ENCODE data around the gene TNRC6A.
"Not testable (repeated sequence)": the region's sequence is repeated elsewhere in the genome, so short reads cannot be mapped to it uniquely, and the experiment has no call there.

Gene TNRC6A

DNA sequence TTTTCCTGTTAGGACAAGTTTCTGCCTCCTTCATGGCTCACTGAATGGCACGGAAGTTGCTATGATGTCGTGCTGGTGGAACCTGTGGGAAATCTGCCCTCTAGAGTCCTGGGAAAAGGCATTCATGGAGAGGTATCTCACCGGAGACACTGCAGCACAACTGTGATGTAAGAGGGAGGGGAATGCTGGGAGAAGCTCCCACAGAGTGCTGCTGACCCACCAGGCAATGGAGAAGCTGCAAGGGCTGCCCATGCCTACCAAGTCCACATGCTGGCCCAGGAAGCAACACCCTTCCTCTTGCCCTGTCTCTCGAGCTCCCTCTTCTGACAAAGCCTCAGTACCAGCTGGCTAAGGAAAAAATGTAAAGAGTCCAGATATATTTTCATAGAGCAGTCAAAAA, 71.1 kb downstream of the TNRC6A start:
- TF ChIP-seq SUZ12 (IDR thresholded peaks at IDR 0.05) (no peak), FOXK2 (IDR thresholded peaks at IDR 0.05) (no peak), FOXA1 (IDR thresholded peaks at IDR 0.05) (no peak), CTBP1 (IDR thresholded peaks at IDR 0.05; ENCODE audit: borderline replicate concordance) (no peak)
- ChIA-PET CTCF (interaction anchor here (0.6 to 0.7 kb wide), 2 partner anchors 158 to 311 kb away, joined by 3 read pairs; partner anchors contain the start of gene LCMT1), POLR2A (no interaction called here)
- peak; percentile 13 for DNase-seq (ENCODE audit: extremely low spot score)

DNA sequence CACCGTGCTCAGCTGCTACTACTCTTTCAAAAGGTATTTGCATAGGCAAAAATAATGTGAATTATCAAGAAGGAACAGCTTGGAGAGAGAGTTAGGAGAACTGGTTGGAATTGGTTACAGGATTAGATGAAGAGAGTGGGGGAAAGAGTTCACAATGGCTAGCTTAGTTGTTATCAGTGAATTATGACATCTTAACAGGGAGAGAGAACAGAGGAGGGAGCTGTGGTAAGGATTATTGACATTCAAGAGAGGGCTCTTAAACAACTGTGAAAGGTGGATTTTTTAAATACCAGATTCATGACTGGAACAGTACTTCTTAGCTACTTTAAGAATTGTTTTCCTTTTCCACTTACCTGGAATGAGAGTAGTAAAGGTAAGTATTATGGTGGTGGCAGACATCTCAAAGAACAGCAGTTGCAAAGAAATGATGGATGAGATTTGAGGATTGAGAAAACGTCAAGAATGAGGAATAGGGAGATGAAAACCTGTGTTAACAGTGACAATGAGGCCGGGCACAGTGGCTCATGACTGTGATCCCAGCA, 72.4 kb downstream of the TNRC6A start:
- no peak for DNase-seq (ENCODE audit: extremely low spot score)
- ChIA-PET CTCF (no interaction called here), POLR2A (no interaction called here)
- TF ChIP-seq NFRKB (IDR thresholded peaks at IDR 0.05) (no peak), ZNF384 (IDR thresholded peaks at IDR 0.05) (no peak), FOXM1 (IDR thresholded peaks at IDR 0.05; ENCODE audit: borderline replicate concordance) (no peak), HDGF (IDR thresholded peaks at IDR 0.05; ENCODE audit: borderline replicate concordance) (no peak), SUZ12 (IDR thresholded peaks at IDR 0.05) (no peak), CTBP1 (IDR thresholded peaks at IDR 0.05; ENCODE audit: borderline replicate concordance) (no peak), LEF1 (IDR thresholded peaks at IDR 0.05; ENCODE audit: borderline replicate concordance) (no peak), ARNT (IDR thresholded peaks at IDR 0.05) (no peak), BHLHE40 (IDR thresholded peaks at IDR 0.05; ENCODE audit: borderline replicate concordance) (no peak), FOXK2 (IDR thresholded peaks at IDR 0.05) (no peak)

DNA sequence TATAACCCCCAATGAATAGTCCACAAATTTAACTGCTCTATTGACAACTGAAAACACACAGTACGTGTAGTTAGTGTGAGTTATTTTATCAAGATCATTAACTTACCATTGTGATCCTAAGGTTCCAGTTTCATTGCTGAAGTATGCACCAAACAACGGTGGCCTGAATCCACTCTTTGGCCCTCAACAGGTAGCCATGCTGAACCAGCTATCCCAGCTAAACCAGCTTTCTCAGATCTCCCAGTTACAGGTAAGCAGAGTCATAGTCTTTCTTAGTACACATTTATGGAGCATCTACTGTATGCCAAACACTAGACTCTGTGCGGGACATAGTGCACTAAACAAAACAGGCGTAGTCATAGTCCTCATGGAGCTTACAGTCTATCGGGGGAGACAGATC, 76.0 kb downstream of the TNRC6A start:
- ChIA-PET CTCF (no interaction called here), POLR2A (no interaction called here)
- no peak for DNase-seq (ENCODE audit: extremely low spot score)
- no peak for TF ChIP-seq TARDBP (IDR thresholded peaks at IDR 0.05)

DNA sequence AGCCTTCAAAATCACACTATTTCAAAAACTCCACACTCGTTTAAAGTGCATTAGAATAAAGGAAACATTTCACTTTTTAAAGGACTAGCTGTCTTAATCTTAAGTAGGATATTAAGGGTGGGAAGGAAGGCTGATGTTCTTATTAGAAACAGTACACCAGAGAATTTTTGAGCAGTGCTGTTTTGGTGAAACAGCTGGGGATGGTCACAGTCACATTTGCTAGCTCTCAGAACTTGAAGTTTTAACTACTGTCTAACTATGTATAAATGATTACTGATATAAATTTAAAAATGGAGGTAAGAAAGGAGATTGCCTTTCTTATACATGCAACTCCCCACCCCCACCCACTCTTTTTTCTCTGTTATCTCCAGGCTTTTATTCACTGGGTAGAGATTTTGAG, 77.8 kb downstream of the TNRC6A start:
- no peak for DNase-seq (ENCODE audit: extremely low spot score)
- TF ChIP-seq BHLHE40 (IDR thresholded peaks at IDR 0.05; ENCODE audit: borderline replicate concordance) = no peak
- TF ChIP-seq FOXM1 (IDR thresholded peaks at IDR 0.05; ENCODE audit: borderline replicate concordance) = no peak
- TF ChIP-seq LEF1 (IDR thresholded peaks at IDR 0.05; ENCODE audit: borderline replicate concordance) = no peak
- no peak for TF ChIP-seq L3MBTL2 (conservative IDR thresholded peaks at IDR 0.05)
- no peak for TF ChIP-seq ELF4 (IDR thresholded peaks at IDR 0.05)
- TF ChIP-seq, protein P1, sequence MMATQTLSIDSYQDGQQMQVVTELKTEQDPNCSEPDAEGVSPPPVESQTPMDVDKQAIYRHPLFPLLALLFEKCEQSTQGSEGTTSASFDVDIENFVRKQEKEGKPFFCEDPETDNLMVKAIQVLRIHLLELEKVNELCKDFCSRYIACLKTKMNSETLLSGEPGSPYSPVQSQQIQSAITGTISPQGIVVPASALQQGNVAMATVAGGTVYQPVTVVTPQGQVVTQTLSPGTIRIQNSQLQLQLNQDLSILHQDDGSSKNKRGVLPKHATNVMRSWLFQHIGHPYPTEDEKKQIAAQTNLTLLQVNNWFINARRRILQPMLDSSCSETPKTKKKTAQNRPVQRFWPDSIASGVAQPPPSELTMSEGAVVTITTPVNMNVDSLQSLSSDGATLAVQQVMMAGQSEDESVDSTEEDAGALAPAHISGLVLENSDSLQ (IDR thresholded peaks at IDR 0.05) = no peak
- TF ChIP-seq HDGF (IDR thresholded peaks at IDR 0.05; ENCODE audit: borderline replicate concordance) = no peak
- TF ChIP-seq ZNF384 (IDR thresholded peaks at IDR 0.05) = no peak
- TF ChIP-seq FOXA1 (IDR thresholded peaks at IDR 0.05) = no peak
- TF ChIP-seq TARDBP (IDR thresholded peaks at IDR 0.05) = no peak
- TF ChIP-seq SP1 (IDR thresholded peaks at IDR 0.05) = no peak
- no peak for TF ChIP-seq CTBP1 (IDR thresholded peaks at IDR 0.05; ENCODE audit: borderline replicate concordance)
- TF ChIP-seq SUZ12 (IDR thresholded peaks at IDR 0.05) = no peak
- TF ChIP-seq FOXK2 (IDR thresholded peaks at IDR 0.05) = no peak
- TF ChIP-seq NFRKB (IDR thresholded peaks at IDR 0.05) = no peak
- TF ChIP-seq ARNT (IDR thresholded peaks at IDR 0.05) = no peak
- ChIA-PET POLR2A (no interaction called here), CTCF (no interaction called here)

DNA sequence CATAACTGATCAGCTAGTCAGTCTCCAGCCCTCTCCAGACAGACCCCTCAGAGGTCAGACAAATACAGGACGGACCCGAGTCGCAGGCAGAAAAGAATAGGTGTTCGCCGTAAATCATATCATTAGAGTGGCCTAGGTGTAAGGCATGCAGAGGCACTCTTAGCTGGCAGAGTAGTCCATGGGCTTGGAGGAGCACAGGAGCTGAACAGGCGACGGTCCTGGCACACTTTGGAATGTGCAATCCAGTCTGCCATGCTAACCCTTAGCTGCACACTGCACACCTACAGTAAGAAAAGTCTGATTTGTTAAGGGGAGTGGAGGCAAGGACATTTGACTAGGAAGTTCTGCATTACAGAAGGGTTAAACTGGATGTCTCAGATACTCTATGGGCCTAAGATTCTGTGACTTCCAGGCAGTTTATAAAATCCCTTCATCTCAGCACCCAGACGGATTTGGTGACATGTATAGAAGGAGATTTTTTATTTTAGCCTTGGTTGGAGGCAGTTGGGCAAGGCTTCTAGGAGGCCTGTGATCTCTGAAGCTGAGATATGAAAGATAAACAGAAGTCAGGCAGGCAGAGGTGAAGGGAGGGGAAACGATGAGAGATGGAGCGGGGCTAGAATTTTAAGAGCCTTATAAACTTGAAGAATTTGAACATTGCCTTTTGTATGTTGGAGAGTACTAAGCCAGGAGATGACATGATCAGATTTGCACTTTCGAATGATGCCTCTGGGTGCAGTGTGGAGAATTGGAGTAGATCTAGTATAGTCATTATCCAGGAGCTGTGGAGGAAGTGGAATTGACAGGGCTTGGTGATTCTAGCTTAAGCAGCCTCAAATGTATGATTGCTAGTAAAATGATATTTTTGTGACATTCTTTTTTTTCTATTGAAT, 81.7 kb downstream of the TNRC6A start:
- DNase-seq (ENCODE audit: extremely low spot score) = no peak
- ChIA-PET CTCF (interaction anchor here (0.5 kb wide), 1 partner anchor 247 kb away, joined by 5 read pairs; no protein-coding TSS in a partner anchor), POLR2A (interaction anchor here (0.6 to 1.2 kb wide), 2 partner anchors 20 to 239 kb away, joined by 3 read pairs; no protein-coding TSS in a partner anchor)
- TF ChIP-seq NFRKB (IDR thresholded peaks at IDR 0.05) = no peak
- no peak for TF ChIP-seq SP1 (IDR thresholded peaks at IDR 0.05)
- no peak for TF ChIP-seq BHLHE40 (IDR thresholded peaks at IDR 0.05; ENCODE audit: borderline replicate concordance)
- TF ChIP-seq SUZ12 (IDR thresholded peaks at IDR 0.05) = no peak
- no peak for TF ChIP-seq FOXM1 (IDR thresholded peaks at IDR 0.05; ENCODE audit: borderline replicate concordance)
- TF ChIP-seq LEF1 (IDR thresholded peaks at IDR 0.05; ENCODE audit: borderline replicate concordance) = no peak
- TF ChIP-seq L3MBTL2 (conservative IDR thresholded peaks at IDR 0.05) = no peak
- no peak for TF ChIP-seq ELF4 (IDR thresholded peaks at IDR 0.05)
- TF ChIP-seq ARNT (IDR thresholded peaks at IDR 0.05) = no peak
- TF ChIP-seq HDGF (IDR thresholded peaks at IDR 0.05; ENCODE audit: borderline replicate concordance) = no peak
- TF ChIP-seq TARDBP (IDR thresholded peaks at IDR 0.05) = no peak
- no peak for TF ChIP-seq FOXK2 (IDR thresholded peaks at IDR 0.05)
- no peak for TF ChIP-seq ZNF384 (IDR thresholded peaks at IDR 0.05)
- TF ChIP-seq, protein P1 (IDR thresholded peaks at IDR 0.05) = no peak
- no peak for TF ChIP-seq CTBP1 (IDR thresholded peaks at IDR 0.05; ENCODE audit: borderline replicate concordance)
- no peak for TF ChIP-seq FOXA1 (IDR thresholded peaks at IDR 0.05)

DNA sequence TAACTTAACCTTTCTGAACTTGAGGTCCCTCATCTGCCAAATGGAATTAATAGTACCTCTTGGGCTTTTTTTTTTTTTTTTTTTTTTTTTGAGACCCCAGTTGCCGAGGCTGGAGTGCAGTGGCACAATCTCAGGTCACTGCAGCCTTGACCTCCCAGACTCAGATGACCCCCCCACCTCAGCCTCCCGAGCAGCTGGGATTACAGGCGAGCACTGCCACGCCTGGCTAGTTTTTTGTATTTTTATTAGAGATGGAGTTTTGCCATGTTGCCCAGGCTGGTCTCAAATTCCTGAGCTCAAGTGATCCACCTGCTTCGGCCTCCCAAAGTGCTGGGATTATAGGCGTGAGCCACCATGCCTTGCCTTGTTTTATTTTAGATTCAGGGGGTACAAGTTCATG, 83.4 kb downstream of the TNRC6A start:
- POLR2A ChIA-PET; CTCF ChIA-PET; DNase-seq (ENCODE audit: extremely low spot score): not testable (repeated sequence)

DNA sequence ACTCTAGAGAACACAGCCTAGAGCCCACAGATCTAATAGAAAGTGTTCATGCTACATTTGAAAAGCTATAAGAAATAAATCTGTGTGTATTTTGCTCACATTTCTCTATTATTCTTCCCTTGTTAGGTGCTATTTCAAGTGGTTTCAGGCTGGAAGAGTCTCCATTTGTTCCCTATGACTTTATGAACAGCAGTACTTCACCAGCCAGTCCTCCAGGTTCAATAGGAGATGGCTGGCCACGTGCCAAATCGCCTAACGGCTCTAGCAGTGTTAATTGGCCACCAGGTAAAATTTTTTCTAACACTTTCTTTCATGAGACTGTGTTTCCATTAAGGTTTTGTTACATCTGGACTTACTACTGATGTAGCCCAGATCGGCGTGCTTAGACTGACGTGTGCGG, 85.6 kb downstream of the TNRC6A start:
- ChIA-PET CTCF (no interaction called here), POLR2A (no interaction called here)
- TF ChIP-seq HDGF (IDR thresholded peaks at IDR 0.05; ENCODE audit: borderline replicate concordance) (no peak), TARDBP (IDR thresholded peaks at IDR 0.05) (no peak), FOXM1 (IDR thresholded peaks at IDR 0.05; ENCODE audit: borderline replicate concordance) (no peak), ZNF384 (IDR thresholded peaks at IDR 0.05) (no peak), BHLHE40 (IDR thresholded peaks at IDR 0.05; ENCODE audit: borderline replicate concordance) (no peak), LEF1 (IDR thresholded peaks at IDR 0.05; ENCODE audit: borderline replicate concordance) (no peak), NFRKB (IDR thresholded peaks at IDR 0.05) (no peak), SUZ12 (IDR thresholded peaks at IDR 0.05) (no peak), FOXK2 (IDR thresholded peaks at IDR 0.05) (no peak)
- TF ChIP-seq, protein P1 (IDR thresholded peaks at IDR 0.05) = no peak
- no peak for DNase-seq (ENCODE audit: extremely low spot score)
